ENCODE data around the gene RINT1.

DNA sequence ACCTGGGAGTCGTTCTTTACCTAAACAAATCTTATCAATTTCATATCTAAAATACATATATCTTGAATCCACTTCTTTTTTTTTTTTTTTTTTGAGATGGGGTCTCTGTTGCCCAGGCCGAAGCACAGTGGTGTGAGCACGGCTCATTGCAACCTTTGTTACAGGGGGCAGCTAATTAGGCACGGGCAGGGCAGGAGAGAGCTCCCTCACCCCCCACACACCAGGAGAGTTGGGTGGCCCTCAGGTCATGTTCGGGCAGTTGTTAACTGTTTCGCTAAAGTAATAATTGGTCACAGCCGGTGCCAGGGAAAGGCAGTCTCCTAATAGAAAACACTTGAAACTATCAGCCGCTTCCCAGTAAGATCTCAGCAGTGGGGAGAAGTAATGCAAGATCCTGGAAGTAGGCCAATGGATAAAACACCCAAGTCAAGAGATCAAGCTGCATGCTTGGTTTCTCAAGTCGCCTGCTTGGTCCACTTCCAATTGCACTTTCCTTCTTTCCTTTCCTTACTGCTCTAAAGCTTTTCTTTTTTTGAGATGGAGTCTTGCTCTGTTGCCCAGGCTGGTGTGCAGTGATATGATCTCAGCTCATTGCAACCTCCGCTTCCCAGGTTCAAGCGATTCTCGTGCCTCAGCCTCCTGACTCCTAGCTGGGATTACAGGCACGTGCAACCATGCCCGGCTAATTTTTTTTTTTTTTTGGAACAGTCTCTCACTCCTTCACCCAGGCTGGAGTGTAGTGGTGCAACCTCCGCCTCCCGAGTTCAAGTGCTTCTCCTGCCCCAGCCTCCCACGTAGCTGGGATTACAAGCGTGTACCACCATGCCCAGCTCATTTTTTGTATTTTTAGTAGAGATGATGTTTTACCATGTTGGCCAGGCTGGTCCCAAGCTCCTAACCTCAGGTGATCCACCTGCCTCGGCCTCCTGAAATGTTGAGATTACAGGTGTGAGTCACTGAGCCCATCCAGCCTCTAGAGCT is 70.6 kb downstream of the RINT1 start:
- TF ChIP-seq, protein P1, sequence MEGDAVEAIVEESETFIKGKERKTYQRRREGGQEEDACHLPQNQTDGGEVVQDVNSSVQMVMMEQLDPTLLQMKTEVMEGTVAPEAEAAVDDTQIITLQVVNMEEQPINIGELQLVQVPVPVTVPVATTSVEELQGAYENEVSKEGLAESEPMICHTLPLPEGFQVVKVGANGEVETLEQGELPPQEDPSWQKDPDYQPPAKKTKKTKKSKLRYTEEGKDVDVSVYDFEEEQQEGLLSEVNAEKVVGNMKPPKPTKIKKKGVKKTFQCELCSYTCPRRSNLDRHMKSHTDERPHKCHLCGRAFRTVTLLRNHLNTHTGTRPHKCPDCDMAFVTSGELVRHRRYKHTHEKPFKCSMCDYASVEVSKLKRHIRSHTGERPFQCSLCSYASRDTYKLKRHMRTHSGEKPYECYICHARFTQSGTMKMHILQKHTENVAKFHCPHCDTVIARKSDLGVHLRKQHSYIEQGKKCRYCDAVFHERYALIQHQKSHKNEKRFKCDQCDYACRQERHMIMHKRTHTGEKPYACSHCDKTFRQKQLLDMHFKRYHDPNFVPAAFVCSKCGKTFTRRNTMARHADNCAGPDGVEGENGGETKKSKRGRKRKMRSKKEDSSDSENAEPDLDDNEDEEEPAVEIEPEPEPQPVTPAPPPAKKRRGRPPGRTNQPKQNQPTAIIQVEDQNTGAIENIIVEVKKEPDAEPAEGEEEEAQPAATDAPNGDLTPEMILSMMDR (IDR thresholded peaks at IDR 0.05) = no peak
- TF ChIP-seq SIN3A (IDR thresholded peaks at IDR 0.05; ENCODE audit: borderline replicate concordance, insufficient read depth, low read depth, low read length) = no peak
- TF ChIP-seq TCF7L2 (IDR thresholded peaks at IDR 0.05; ENCODE audit: low read depth, low read length) = no peak
- no peak for TF ChIP-seq POLR2AphosphoS5 (IDR thresholded peaks at IDR 0.05; ENCODE audit: low read depth, low read length)
